Kidney (tissue), 14 donors: Measurements from ENCODE around the gene HEPHL1. TPM values are rescaled to one million over a fixed set of nuclear protein-coding genes. Genes with fewer than 3 reads are reported as not detected.

Experiments
- DNase-seq, 5 donors: peaks; one replicate each; pipeline ENCODE4 v3.0.0-alpha.2; 2013 to 2020
- FAIRE-seq: peaks from 2 replicates; lab custom pipeline; 2012; peaks lifted over from hg19 to GRCh38; lab: Jason Lieb, UNC
- H3K27ac ChIP-seq, 2 donors: one replicate each; pipeline ENCODE4 v1.7.0; 2013; ENCODE audit warnings: low read depth in 2 of 2, low read length in 2 of 2, inconsistent platforms in 1 of 2
- H3K27me3 ChIP-seq: one replicate; pipeline ENCODE4 v1.7.1; 2013; ENCODE audit warnings: low read length, inconsistent platforms; ENCODE audit not compliant: control insufficient read depth, insufficient read depth
- H3K36me3 ChIP-seq, 3 donors: one replicate each; pipeline versions ENCODE4 v1.7.0 to v1.7.1; 2013; ENCODE audit warnings: low read length in 3 of 3, control low read depth in 1 of 3, inconsistent platforms in 1 of 3; ENCODE audit not compliant: insufficient read depth in 3 of 3, control insufficient read depth in 2 of 3
- H3K4me1 ChIP-seq, 3 donors: one replicate each; pipeline versions ENCODE4 v1.7.0 to v1.7.1; 2013; ENCODE audit warnings: low read length in 3 of 3, inconsistent platforms in 1 of 3, low read depth in 1 of 3; ENCODE audit not compliant: control insufficient read depth in 2 of 3, insufficient read depth in 2 of 3
- H3K4me3 ChIP-seq, 3 donors: one replicate each; pipeline versions ENCODE4 v1.7.0 to v1.8.1; 2013; ENCODE audit warnings: low read length in 3 of 3, control low read depth in 1 of 3, inconsistent platforms in 1 of 3
- H3K9ac ChIP-seq, 3 donors: one replicate each; pipeline versions ENCODE4 v1.7.0 to v1.7.1; 2013; ENCODE audit warnings: low read length in 3 of 3, control low read depth in 1 of 3, inconsistent platforms in 1 of 3
- H3K9me3 ChIP-seq, 3 donors: one replicate each; pipeline versions ENCODE4 v1.7.0 to v1.7.1; 2013; ENCODE audit warnings: low read length in 3 of 3, control low read depth in 1 of 3, inconsistent platforms in 1 of 3; ENCODE audit not compliant: control insufficient read depth in 2 of 3, insufficient read depth in 1 of 3
- CTCF ChIP-seq: IDR thresholded peaks from 3 replicates; pipeline ENCODE4 v1.5.1; 2012; ENCODE audit warnings: mild to moderate bottlenecking, moderate library complexity, borderline replicate concordance; ENCODE audit not compliant: insufficient read depth; ENCODE audit errors: extremely low read depth
- intact Hi-C: fragments of 100-400 bp; cut with DNase I; formaldehyde crosslinking; loops from one replicate; pipeline ENCODE4 v1.11.1; 2022
- polyA plus RNA-seq: library from polyadenylated mRNA; stranded (reverse); fragments of 350-450 nt; fragmentation: Illumina TruSeq; extraction: RNeasy Lipid Tissue Mini Kit (QIAGEN cat#74804); gene quantifications from one replicate; pipeline ENCODE4 v1.2.3, GENCODE V29; 2014; ENCODE audit warnings: low read depth, low replicate concordance; ENCODE audit not compliant: insufficient read depth
- total RNA-seq: library from RNA; stranded (reverse); fragmentation: NEBNext Ultra II Directional; extraction: Animal tissue kit (Norgen Biotek cat#: 25700); gene quantifications from one replicate; pipeline ENCODE4 v1.2.1, GENCODE V29; 2021
- donor health status: control.
- donor health status: control.
- donor health status: control.
- donor health status: control.
- donor health status: control.
- donor health status: DM: yes; HTN: yes; CAD: no.
- donor health status: Normal renal cell carcinoma (clear cell type).

HEPHL1 gene
- total and polyA plus RNA-seq, 2 donors from 2014 or later, result not detected

GRCh38 chr11:94030059-94030458 is 8.9 kb downstream of the HEPHL1 start:
- H3K27me3 ChIP-seq, result no peaks in the 10 kb centered on the region
- intact Hi-C loops, result no loop called here
- H3K4me1 ChIP-seq, result no peaks in the 10 kb centered on the region
- H3K9ac ChIP-seq, result no peak overlapping the region
- DNase-seq (no peak), FAIRE-seq (no peak)
- H3K36me3 ChIP-seq, result no peaks in the 10 kb centered on the region
- TF ChIP-seq CTCF, result no peak
- H3K9me3 ChIP-seq, result peaks cover 0 to 5% (median 0%) of the 10 kb centered on the region in 3 donors
- H3K4me3 ChIP-seq, result no peak overlapping the region
- no peak overlapping the region for H3K27ac ChIP-seq

GRCh38 chr11:94031625-94032024 is 10.5 kb downstream of the HEPHL1 start:
- Histone ChIP-seq H3K4me3 (no peak overlapping the region), H3K9me3 (no peaks in the 10 kb centered on the region), H3K27me3 (no peaks in the 10 kb centered on the region), H3K27ac (no peak overlapping the region), H3K4me1 (no peaks in the 10 kb centered on the region), H3K9ac (no peak overlapping the region), H3K36me3 (no peaks in the 10 kb centered on the region)
- intact Hi-C loops, result no loop called here
- FAIRE-seq, result no peak
- DNase-seq, result no peak
- no peak for TF ChIP-seq CTCF

- no peak for FAIRE-seq
These were observed 10.9 kb downstream of the HEPHL1 start for GRCh38 chr11:94032066-94032465.

More at GRCh38 chr11:94032066-94032465, 10.9 kb downstream of the HEPHL1 start:
- Histone ChIP-seq H3K27me3 (no peaks in the 10 kb centered on the region), H3K4me3 (no peak overlapping the region), H3K36me3 (no peaks in the 10 kb centered on the region), H3K9ac (no peak overlapping the region), H3K9me3 (no peaks in the 10 kb centered on the region), H3K4me1 (no peaks in the 10 kb centered on the region), H3K27ac (no peak overlapping the region)
- intact Hi-C loops, result no loop called here
- TF ChIP-seq CTCF, result no peak
- no peak for DNase-seq
